Glomerular endothelial cell (primary cell): ENCODE data around the gene MRPS27. TPM values are rescaled to one million over a fixed set of nuclear protein-coding genes. Genes with fewer than 3 reads are reported as not detected.

Source experiments
- DNase-seq: peaks from one replicate; pipeline ENCODE4 v3.0.0-alpha.2; 2011; ENCODE audit warnings: low read depth, low spot score; ENCODE audit errors: extremely low read depth
- total RNA-seq: library from RNA; depleted of rRNA; stranded (reverse); fragments of >200 nt; gene quantifications from 2 replicates; pipeline ENCODE4 v1.2.3, GENCODE V29; 2015

The MRPS27 gene
- total RNA-seq, 1 donor from 2014 or later: 45.9 TPM

- no peak for DNase-seq
Measured at GRCh38 chr5:72208324-72208926, 111.6 kb downstream of the MRPS27 start.

- DNase-seq: no peak
Measured at GRCh38 chr5:72206994-72207393, 113.0 kb downstream of the MRPS27 start.

DNA sequence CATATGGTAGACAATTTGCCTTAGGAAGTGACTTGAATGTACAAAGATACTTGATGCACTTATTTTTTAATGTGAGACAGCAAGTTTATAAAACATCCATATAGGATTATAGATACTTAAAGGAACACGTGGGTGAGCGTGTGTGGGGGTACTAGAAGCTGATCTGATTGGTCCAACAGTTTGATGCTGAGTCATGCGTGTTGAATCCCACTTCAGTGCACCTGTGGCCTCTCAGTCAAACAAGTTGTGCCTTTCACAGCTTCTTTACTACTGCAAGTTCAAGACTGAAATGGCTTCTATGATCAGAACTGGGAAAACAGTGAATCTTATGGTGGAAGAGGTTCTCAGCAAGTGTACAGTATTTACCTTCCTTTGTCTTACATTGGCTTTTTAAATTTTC, 113.9 kb downstream of the MRPS27 start:
- DNase-seq: no peak

DNA sequence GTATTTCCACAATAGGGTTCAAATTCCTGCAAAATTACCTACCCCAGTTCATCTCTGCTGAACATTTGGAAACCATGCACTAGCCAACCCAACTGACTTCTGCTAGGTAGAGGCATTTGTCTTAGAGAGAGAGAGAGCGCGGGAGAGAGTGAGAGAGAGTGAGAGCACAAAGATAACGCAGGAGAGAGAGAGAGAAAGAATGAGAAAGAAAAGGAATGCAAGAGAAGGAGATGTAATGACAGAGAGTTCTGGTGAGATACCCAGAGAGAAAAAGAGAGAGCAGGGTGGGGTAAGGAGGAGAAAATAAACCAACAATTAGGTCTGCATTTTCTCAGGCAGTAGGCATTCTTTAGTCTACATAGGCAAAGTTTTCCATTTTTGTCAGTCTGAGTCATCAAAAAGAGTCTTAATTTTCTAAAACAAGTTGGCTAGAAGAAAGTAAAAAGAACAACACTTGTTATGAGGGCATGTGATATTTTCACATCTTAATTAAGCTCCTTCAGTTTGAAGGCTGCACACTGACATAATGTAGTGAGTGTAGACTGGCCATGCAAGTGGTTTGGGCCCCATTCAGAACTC, 114.5 kb downstream of the MRPS27 start:
- DNase-seq: no peak

GRCh38 chr5:72204946-72205345, 115.1 kb downstream of the MRPS27 start:
- no peak for DNase-seq

DNA sequence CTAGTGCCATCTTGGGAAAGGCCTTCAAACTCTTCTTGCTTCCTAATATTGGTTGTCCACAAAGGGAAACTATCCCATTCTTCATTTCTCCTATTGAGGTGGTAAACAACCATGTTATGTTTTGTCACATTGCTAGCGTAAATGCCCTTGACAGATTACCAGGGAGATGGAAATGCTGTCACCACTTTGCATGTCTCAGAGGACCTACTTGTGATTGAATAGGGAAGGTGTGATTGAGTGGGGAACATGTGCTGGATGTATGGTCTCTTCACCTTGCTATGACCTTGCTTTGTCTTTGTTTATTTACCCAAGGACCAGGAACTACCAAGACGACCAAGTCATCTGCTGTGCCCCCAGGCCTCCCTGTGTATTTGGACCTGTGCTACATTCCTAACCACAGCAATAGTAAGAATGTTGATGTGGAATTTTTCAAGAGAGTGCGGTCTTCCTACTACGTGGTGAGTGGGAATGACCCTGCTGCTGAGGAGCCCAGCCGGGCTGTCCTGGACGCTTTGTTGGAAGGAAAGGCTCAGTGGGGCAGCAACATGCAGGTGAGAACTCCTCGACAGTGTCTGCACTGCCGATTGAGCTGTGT, 116.7 kb downstream of the MRPS27 start:
- DNase-seq: no peak

- no peak for DNase-seq
Measured at GRCh38 chr5:72202331-72202825, 117.7 kb downstream of the MRPS27 start.

GRCh38 chr5:72199681-72200080, 120.4 kb downstream of the MRPS27 start:
- DNase-seq: no peak

DNA sequence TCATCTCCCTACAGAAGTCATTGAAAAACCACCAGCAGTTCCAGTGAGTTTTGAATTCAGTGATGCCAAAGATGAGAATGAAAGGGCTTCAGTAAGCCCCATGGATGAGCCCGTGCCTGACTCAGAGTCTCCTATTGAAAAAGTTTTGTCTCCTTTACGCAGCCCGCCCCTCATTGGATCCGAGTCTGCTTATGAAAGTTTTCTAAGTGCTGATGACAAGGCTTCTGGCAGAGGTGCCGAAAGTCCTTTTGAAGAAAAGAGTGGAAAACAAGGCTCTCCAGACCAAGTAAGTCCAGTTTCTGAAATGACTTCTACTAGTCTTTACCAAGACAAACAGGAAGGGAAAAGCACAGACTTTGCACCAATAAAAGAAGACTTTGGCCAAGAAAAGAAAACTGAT, 122.6 kb downstream of the MRPS27 start:
- no peak for DNase-seq

DNA sequence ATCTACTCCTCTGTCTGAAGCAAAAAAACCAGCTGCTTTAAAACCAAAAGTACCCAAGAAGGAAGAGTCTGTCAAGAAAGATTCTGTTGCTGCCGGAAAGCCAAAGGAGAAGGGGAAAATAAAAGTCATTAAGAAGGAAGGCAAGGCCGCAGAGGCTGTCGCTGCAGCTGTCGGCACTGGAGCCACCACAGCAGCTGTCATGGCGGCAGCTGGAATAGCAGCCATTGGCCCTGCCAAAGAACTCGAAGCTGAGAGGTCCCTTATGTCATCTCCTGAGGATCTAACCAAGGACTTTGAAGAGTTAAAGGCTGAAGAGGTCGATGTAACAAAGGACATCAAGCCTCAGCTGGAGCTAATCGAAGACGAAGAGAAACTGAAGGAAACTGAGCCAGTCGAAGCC, 124.5 kb downstream of the MRPS27 start:
- DNase-seq: no peak

DNA sequence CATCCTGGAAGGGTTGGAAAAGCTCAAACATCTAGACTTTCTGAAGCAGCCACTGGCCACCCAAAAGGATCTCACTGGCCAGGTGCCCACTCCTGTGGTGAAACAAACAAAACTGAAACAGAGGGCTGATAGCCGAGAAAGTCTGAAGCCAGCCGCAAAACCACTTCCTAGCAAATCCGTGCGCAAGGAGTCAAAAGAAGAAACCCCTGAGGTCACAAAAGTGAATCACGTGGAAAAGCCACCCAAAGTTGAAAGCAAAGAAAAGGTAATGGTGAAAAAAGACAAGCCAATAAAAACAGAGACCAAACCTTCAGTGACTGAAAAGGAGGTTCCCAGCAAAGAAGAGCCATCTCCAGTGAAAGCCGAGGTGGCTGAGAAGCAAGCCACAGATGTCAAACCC, 125.2 kb downstream of the MRPS27 start:
- DNase-seq: no peak

GRCh38 chr5:72191404-72191803, 128.6 kb downstream of the MRPS27 start:
- DNase-seq: no peak

DNA sequence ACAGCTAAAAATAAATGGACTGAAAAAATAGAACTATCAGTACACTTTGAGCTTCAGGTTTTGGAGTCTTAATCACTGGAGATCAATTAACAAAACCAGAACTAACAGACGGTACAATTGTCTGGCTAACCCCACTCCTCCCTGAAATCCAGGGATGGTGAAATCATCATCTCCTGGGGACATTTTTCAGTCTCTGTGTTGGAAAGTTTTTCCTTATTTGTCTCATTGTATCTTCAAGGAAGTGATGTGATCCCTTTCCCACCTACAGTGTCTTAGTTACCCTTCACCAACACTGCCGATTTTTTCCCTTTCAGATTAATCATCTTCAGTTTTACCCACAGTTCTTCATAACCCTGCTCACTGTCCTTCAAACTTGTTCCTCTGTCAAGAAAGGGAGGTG, 130.9 kb downstream of the MRPS27 start:
- DNase-seq: no peak

- no peak for DNase-seq
Measured at GRCh38 chr5:72188166-72188565, 131.9 kb downstream of the MRPS27 start.

DNA sequence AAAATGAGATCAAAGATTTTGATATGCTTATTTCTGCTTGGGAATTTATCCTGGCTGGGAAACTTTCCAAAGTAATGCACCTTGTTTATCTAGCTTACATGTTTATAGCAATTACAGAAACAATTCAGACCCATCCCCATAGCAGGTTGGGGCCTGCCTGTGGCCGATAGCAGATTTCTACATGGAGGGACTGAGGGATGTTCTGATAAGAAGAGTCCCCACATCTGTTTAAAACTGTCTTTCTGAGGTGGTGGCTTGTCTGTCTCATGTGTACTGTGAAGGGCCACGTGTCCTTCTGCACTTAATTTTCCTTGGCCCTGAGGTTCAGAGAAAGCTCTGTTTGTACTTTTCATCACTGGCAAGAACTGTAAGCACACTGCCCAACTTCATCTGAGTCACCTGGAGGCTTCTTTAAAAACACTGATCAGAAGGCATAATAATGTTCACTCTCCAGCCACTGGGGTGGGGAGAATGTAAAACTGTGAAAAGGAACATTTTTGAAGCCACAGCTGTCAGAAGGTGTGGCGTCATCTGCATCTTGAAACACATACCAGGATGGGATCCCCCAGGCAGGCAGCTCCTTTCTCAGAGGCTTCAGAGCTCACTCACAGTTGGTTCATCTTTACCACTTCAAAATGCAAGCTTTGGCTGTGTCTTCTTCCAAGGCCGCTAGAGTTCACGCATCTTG, 132.5 kb downstream of the MRPS27 start:
- DNase-seq: no peak

DNA sequence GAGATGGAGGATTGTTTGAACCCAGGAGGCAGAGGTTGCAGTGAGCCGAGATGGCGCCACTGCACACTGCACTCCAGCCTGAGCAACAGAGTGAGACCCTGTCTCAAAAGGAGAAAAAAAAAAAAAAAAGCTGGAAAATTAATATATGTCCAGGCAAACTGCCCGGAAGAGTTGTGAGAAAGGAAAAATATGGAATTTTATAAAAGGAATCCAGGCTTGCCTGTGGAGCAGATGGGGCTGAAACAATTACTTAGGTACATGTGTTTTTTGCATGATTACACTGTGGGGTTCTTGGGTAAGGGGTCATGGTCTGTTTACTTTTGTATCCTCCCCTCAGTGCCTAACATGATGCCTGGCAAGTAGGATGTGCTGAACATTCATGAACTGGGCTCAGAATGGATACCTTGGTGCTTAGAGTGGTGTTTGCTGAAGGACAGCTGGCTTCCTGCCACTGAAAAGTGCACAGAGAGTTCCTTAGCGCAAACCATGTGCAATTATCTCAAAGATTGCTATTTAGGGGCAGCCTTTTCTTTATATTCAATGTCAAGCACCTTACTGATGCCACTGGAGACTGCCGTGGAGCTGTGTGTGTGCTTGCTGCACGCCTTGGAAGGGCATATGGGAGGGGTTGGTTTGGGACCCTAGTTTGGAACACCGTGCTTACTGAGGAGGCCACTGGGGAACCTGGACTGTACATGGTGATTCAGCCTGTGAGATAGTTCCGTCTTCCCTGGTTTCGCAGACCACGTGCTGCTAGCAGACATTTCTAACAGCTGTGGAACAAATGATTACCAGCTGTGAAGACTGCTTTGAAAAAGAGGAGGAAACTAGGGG, 134.3 kb downstream of the MRPS27 start:
- DNase-seq: no peak

DNA sequence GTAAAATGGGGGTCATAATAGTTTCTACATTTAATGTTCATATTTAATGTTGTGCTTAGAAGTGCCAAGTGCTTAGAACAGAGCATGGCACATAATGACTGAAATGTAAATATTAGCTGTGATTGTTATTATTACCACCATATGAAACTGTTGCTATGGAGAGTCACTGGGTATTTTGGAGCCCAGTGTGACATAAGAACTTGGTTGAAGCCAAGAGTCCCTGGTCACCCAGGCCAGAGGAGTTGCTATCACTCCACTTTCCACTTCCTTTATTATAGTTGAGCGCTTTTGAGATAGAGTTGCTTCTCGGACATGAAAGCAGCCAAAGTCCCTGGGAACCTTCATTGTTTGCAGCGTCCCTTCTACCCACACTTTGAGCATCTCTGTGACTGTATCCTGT, 135.6 kb downstream of the MRPS27 start:
- no peak for DNase-seq

DNA sequence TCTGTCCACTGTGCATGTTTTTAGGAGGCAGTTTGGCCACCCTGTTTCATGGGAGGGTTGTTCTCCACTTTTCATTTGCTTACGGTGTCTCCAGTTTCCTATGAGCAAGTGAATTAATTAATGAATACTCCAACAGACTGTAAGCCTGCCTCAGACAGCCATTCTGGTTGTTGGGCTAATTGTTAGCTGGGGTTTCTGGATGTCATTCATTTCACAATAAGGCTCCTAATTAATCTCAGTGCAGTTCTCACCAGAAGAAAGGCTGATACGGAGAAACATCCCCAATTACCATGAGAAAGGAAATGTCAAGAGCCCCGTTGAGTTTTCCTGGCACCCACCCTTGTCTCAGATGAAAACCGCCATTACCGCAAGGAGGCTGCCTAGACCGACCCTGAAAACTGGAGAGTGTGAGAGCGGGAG, 136.9 kb downstream of the MRPS27 start:
- DNase-seq: no peak

DNA sequence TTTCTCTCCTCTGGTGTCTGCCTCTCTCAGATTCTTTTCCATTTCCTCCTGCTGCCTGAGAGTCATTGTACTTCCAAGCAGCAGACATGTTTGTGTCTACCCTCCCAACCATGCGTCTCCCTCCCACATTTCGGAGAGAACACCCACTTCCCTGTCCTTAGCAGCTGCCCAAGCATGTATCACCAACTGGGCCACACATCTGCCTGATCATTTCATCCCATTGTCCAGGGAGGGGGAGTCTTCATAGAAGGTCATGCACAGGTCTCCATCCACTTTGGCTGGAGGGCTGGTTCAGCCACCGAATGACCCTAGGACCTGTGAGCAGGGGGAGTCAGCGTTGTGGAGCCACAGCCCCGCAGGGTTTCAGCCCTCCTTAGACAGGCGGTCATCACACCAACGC, 137.4 kb downstream of the MRPS27 start:
- no peak for DNase-seq

DNA sequence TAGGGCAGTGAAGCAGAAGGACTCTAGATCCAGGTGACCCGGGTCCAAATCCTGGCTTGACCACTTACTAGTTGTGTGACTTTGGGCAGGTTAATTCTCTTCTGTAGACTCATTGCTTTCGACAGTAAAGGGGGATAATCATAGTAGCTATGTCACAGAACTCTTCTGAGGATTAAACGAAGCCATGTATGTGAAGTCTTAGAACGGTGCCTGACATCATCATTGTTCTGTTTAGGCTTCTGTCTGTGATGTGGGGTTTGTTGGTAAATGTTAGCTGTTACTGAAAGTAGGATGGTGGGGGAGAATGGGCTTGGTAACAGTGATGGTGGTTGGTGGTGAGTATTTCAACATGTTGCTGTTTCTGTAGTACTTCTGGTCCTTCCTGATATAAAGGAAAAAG, 139.1 kb downstream of the MRPS27 start:
- DNase-seq: no peak
